HK-2 (cell line): ENCODE measurements around the gene TEX19.
"Not testable (repeated sequence)": the region's sequence is repeated elsewhere in the genome, so short reads cannot be mapped to it uniquely, and the experiment has no call there.

Source experiments
- DNase-seq: peaks from one replicate; pipeline ENCODE4 v3.0.0-alpha.2; 2018; ENCODE audit not compliant: unreplicated experiment

TEX19 gene

DNA sequence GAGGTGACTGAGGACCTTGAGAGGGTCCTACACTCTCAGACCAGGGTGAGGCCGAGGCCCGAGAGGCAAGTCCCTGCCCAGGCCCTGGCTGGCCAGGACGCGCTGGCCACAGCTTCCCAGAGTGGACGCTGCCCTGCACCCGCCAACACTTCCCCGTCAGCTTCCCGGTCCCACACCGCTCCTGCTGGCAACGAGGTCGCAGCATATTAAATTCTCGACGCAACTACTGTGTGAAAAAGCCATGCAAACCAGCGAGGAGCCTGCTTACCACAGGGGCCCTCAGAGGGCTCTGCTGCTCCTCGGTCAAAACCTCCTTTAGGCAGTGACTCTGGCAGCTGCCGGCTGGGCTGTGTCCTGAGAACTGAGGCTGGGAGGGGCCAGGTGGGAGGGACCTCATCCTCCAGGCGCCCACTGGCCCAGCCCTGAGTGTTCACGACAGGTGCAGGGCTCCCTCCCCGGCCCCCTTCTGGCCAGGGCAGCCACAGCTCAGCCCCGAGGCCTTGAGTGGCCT, 2.1 kb upstream of the TEX19 start:
- DNase-seq = no peak

DNA sequence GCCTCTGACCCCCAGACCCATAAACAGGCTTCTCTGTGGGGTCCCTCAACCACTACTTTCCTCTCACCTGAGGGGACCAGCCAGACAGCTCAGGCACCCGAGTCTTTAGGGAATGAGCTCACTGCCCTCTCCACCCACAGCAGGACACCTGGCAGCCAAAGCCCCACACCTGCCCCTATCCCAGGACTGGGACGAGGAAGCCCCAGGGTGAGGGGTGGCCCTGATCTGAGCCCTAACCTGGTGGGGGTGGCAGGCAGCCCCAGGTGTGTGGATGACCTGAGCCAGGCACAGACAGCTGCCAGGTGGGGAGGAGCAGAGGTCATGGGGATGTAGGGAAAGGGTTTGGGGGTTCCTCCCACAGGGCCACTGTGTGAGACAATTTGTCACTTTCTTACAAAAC, 1.7 kb upstream of the TEX19 start:
- DNase-seq = no peak

DNA sequence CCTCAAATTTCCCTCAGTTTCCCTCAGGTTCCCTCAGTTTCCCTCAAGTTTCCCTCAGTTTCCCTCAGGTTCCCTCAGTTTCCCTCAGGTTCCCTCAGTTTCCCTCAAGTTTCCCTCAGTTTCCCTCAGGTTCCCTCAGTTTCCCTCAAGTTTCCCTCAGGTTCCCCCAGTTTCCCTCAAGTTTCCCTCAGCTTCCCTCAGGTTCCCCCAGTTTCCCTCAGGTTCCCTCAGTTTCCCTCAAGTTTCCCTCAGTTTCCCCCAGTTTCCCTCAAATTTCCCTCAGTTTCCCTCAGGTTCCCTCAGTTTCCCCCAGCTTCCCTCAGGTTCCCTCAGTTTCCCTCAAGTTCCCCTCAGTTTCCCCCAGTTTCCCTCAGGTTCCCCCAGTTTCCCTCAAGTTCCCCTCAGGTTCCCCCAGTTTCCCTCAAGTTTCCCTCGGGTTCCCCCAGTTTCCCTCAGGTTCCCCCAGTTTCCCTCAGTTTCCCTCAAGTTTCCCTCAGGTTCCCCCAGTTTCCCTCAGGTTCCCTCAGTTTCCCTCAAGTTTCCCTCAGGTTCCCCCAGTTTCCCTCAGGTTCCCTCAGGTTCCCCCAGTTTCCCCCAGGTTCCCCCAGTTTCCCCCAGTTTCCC, 516 bp downstream of the TEX19 start:
- DNase-seq = not testable (repeated sequence)

DNA sequence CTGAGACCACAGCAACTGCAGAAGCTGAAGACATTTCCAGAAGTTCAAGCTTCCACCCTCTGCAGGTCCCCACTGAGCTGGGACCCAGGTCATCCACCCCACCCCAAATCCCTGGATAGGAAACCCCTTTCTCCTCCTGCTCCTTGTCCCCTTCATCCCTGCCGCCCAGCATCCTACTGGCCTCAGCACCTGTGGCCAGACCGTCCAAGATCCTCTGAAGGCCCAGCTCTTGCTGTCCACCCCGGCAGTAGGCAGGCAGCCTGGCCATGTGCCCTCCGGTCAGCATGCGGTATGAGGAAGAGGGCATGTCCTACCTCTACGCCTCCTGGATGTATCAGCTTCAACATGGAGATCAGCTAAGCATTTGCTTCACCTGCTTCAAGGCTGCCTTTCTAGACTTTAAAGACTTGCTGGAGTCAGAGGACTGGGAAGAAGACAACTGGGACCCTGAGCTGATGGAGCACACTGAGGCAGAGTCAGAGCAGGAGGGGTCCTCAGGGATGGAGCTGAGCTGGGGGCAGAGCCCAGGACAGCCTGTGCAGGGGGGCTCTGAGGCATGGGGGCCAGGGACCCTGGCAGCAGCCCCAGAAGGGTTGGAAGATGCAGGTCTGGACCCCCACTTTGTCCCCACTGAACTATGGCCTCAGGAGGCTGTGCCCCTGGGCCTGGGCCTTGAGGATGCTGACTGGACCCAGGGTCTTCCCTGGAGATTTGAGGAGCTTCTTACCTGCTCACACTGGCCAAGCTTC, 3.0 kb downstream of the TEX19 start:
- DNase-seq = no peak

DNA sequence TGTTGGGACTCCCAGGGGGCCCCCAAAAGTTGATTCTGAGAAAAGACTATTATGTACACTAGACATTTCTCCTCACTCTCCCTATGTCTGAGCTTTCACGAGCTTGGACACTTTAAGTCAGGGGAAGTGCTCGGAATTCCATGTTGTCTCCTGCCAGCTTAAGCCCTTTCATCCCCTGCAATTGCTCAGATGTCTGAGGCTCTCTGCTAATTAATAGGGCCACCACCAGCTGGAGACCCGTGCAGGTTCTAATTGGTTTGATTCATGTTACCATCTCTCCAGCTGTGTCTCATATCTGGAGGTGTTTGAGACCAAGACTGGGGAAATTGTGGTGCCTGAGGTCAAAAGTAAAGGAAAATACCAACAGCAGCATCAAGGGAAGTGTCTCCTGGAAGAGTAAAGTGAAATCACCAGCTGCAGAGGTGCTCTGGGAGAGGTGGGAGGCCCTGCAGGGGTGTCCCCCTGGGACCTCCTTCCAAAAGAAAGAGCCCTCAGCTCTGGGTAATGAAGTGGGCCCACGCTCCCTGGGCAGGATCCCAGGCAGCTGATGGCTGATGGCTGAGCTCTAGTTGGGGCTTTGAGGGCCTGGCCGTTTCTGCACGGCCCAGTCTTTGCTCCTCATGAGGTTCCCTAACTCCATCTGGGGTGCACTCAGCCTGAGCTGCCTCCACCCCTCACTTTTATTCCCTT, 6.7 kb downstream of the TEX19 start:
- DNase-seq = no peak

DNA sequence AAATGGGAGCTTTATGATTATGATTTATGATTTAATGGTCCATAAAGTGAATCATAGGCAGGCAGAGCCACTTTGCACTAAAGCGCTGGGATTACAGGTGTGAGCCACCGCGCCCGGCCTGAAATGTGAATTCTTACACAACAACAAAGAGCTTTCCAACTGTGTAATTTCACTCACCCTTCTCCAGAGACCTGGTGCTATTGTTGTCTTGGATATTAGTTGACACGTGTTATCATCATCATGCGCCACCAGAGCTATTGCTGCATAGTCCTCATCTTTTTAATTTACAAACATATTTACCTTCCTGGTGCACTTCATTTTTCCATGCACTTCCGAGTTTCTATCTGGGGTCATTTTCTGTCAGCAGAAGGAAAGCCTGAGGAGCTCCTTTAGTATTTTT, 7.7 kb downstream of the TEX19 start:
- no peak for DNase-seq

DNA sequence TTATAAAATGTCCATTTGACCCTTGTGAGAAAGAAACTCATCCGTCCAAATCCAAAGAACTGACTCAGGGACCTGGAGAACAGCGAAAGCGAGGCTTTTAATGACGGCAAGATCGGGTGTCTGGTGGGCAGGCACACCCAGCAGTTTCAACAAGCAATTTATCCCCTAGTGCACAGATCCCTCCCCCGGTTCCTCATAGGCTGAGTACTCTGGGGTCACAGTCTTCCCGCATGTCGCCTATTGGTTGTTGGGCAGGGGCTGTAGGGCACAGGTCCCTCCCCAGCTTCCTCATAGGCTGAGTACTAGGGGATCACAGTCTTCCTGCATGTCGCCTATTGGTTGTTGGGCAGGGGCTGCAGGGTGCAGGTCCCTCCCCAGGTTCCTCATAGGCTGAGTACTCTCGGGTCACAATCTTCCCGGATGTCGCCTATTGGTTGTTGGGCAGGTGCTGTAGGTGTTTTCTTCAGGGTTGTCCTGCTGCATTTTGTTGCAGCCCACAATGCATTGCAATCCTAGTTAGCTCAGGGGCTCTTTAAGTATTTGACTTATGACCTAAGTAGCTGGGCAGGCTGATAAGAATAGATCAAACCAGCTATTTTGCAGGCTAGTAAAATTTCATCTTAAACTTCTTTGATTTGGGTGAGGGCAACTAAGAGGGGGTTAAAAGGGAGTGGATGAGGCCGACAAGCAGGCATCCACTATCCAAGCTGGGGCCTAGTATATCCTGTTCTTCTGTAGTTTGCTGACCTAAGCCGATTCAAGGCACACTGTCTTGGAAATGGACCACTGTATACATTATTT, 8.9 kb downstream of the TEX19 start:
- DNase-seq = no peak

DNA sequence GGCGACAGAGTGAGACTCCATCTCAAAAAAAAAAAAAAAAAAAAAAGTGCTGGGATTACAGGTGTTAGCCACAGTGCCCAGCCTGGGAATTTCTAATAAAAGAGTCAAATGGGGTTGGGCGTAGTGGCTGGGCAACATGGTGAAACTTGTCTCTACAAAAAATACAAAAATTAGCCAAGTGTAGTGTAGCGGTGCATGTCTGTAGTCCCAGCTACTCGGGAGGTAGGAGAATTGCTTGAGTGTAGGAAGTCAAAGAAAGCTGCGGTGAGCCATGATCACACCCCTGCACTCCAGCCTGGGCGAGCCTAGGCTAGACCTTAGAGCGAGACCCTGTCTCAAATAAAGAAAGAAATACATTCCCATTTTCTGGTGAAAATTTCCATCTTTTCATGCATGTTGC, 10.2 kb downstream of the TEX19 start:
- no peak for DNase-seq

DNA sequence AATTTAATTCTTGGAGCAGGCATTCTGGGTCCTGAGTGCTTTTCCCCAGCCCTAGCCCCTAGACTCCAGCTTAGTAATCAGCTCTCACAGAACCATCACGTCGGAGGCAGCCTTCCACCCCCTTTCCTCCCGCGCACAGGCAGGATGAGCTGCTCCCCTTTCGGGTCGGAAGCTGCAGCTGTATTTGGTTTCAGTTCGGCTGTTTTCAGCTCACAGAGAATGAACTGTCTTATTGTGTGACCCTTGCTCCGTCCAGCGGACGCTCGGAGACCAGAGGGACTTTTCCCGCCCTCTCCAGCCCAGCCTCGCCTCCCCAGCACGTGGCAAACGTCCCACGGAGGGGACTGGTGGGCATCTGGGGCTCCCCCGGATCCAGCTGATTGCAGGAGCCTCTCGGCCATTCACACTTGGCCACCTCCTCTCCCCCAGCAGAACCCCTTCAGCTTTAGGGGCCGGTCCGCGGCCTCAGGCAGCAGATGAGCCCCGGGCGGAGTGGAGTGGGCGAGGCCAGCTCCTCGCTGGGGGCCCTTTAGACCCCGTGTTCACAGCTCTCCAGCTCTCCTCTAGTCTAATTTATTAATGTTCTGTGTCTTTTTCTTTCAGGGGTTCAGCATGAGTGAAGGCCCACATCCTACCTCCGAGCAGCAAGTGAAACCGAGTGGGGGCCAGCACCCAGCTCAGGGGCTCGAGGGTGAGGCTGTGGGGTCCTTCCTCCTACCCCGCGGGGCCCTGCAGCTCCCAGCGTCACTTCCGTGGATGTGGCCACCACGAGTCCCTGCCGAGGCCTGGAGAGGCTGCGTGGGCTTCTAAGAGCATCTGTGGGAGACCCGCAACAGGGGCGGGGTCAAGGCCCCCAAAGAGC, 11.7 kb downstream of the TEX19 start:
- DNase-seq = no peak

DNA sequence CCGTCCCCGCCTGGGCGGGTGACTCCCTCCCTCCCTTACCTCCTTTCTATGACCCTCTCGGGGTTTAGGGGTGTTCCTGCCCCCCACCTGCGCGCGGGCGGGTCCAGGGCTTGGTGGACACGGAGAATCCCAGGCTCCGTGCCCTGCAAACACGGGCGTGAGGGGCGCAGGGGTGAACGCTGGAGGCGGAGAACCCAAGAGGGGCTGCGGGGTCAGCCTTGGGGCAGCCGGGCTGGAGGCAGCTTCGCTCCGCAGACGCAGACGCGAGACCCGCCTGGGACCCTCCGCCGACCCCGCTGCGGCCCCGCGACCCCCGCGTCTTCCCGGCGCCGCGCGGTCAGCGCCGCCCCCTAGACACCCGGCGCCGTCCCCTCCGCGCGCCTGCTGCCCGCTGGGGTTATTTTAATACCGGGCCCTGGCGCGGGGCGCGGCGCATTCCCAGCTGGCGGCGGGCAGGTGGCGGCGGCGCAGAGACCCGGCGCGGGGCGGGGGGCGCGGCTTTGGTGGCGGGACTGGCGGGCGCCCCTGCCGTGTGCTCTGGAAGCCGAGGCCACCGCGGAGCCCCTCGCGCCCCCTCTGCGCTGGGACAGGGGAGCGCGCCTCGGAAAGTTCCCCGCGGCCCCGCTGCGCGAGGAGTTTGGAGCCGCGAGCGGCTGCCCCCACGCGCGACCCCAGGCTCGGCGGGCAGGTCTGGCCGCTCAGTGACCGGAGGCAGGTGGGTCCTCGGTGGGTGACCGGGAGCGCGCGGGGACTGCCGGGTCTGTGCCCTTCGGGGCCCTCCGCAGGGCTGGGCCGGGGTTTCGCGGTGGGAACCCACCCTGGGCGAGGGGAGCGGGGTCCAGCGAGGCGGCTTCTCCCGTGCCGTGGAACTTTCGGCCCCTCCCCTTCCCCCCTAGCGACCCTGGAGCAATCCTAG, 12.5 kb downstream of the TEX19 start, which contains the start of gene UTS2R:
Gene UTS2R, plus strand, starts transcription at position 433 of the 916 bp plus-strand sequence. CDS start 2,560 bp downstream, outside the sequence.
- DNase-seq = no peak

DNA sequence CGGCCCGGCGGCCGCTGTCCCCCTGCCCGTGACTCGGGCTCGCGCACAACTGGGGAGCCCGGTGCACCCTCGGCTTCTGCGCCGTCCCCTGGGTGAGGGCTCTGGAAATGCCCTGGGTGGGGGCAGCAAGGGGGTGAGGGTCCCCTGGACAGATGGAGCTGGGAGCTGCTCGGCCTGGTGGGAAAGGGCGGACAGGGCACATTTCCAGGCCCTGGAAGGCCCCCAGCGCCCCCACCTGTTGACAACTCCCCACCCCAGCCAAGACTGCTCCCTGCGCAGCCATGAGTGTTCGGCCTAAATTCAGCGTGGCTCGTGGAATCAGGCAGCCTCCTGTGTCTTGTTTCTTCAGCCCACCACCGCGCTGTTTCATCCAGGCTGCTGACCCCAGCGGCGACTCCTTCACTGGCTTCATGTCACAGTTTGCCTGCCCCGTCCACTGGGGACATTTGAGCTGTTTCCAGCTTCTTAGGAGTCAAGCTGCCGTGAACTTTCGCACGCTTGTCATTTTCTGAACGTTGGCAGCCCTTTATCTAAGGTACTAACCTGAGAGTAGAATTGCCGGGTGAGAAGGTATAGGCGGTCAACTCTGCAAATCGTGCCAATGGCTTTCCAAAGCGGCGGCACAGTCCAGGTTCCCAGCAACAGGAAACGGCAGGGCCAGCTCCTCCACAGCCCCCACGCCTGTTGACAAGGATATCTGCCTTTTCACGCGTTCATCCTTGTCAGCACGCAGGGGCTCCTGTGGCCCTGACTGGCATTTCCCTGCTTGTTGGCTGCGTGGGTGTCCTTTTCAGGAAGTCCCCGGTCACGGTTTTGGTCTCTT, 13.4 kb downstream of the TEX19 start:
- no peak for DNase-seq

DNA sequence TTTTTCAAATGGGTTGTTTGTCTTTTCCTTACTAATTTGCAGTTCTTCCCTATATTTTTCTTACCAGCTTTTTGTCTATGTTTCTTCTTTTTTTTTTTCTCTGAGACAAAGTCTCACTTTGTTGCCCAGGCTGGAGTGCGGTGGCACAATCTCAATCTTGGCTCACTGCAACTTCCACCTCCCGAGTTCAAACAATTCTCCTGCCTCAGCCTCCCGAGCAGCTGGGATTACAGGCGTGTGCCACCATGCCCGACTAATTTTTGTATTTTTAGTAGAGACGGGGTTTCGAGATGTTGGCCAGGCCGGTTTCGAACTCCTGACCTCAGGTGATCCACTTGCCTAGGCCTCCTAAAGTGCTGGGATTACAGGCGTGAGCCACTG, 14.0 kb downstream of the TEX19 start:
- DNase-seq = not testable (repeated sequence)

DNA sequence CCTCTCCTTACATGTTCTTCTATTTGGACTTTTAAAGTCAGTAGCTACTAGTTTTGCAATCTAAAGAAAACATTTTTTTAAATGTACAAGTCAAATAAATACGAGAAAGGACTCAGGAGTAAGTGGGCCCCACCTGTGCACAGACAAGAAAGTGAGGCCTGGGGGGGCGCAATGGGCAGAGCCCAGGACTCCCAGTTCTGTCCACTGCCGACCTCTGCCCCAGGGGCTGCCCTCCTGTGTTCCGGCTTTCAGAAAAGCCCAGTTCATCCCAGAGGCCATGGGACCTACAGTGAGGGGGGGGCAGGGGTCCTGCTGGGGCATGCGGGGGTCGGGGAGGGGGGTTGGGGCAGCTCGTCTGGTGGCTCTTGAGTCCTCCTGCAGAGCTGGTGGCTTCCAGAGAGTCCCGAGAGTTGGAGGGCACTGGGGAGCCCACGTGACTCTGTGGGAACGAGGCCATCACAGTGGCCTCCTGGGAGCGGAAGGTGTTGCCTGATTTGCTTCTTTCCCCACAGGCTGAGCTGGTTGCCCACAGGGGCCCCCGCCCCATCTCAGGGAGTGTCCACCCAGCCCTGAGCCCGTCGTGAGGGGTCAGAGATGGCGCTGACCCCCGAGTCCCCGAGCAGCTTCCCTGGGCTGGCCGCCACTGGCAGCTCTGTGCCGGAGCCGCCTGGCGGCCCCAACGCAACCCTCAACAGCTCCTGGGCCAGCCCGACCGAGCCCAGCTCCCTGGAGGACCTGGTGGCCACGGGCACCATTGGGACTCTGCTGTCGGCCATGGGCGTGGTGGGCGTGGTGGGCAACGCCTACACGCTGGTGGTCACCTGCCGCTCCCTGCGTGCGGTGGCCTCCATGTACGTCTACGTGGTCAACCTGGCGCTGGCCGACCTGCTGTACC, 14.9 kb downstream of the TEX19 start:
- no peak for DNase-seq

DNA sequence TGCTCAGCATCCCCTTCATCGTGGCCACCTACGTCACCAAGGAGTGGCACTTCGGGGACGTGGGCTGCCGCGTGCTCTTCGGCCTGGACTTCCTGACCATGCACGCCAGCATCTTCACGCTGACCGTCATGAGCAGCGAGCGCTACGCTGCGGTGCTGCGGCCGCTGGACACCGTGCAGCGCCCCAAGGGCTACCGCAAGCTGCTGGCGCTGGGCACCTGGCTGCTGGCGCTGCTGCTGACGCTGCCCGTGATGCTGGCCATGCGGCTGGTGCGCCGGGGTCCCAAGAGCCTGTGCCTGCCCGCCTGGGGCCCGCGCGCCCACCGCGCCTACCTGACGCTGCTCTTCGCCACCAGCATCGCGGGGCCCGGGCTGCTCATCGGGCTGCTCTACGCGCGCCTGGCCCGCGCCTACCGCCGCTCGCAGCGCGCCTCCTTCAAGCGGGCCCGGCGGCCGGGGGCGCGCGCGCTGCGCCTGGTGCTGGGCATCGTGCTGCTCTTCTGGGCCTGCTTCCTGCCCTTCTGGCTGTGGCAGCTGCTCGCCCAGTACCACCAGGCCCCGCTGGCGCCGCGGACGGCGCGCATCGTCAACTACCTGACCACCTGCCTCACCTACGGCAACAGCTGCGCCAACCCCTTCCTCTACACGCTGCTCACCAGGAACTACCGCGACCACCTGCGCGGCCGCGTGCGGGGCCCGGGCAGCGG, 15.7 kb downstream of the TEX19 start:
- no peak for DNase-seq

DNA sequence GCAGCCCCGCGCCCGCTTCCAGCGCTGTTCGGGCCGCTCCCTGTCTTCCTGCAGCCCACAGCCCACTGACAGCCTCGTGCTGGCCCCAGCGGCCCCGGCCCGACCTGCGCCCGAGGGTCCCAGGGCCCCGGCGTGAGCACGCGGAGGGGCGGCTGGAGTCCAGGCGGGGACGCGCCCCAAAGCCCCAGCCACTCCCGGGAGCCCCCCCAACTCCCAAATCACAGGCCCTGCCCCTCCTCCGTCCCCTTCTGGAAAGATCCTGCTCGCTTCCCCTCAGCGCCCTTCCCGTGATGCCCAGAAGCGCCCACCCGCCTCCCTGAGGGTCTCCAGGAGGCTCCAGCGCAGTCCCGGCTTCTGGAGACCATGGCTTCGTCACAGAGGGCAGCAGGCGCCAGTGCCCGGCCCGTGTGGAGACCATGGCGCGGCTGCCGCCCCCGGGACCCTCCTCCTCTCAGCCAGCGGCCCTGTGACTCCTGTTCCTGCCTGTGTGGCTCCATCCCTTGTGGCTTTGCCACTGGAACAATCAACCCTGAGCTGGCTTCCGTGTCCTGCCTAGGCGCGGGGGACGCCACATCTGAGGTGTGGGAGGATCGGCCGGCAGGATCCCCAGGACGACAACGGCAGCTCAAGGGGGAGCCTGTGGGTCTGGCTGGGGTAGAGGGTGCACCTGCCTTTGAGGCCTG, 16.5 kb downstream of the TEX19 start:
- no peak for DNase-seq

DNA sequence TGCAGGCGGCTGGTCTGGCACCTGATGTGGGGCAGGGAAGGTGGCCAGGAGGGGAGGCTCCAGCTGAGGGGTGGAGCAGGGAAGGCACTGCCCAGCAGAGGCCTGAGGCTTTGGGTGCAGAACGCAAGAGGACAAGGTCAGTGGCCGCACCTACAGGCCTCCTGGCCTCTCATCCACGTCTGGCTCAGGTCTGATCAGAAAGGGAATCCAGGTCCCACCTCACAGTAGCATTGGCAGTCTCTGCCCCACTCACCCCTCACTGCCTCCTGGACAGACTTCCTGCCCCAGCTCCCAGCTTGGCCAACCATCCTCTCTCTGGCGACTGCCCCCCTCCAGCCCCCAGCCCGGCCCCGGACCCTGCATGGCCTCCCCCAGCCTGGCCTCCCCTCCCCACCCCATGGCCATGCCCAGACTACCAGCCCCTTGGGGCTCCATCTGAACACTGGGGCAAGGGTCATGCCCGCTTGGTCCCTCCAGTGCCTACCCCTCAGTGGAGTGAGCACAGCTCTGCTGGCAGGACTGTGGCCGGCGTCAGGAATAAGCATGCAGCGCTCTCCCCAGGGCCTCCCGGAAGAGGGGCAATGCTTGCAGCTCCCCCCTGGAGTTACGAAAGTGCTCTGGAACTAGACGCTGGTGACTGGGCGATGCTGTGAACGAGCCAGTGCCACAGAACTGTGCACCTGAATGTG, 17.1 kb downstream of the TEX19 start:
- no peak for DNase-seq
